AG09309 (cell line): ENCODE results near the gene ABR.
"Not testable (repeated sequence)": the region's sequence is repeated elsewhere in the genome, so short reads cannot be mapped to it uniquely, and the experiment has no call there.

Experiments
- DNase-seq: peaks from one replicate; pipeline ENCODE4 v3.0.0-alpha.2; 2010; ENCODE audit warnings: low read depth
- H3K4me3 ChIP-seq: 2 replicates; pipeline ENCODE4 v1.5.1; 2011; ENCODE audit warnings: mild to moderate bottlenecking, low read depth, low read length, moderate library complexity; ENCODE audit not compliant: control insufficient read depth
- CTCF ChIP-seq: IDR thresholded peaks from 2 replicates; pipeline ENCODE4 v1.5.1; 2011; ENCODE audit warnings: mild to moderate bottlenecking, low read depth, low read length, inconsistent platforms; ENCODE audit not compliant: insufficient read depth, control insufficient read depth; ENCODE audit errors: missing control alignments

ABR gene

DNA sequence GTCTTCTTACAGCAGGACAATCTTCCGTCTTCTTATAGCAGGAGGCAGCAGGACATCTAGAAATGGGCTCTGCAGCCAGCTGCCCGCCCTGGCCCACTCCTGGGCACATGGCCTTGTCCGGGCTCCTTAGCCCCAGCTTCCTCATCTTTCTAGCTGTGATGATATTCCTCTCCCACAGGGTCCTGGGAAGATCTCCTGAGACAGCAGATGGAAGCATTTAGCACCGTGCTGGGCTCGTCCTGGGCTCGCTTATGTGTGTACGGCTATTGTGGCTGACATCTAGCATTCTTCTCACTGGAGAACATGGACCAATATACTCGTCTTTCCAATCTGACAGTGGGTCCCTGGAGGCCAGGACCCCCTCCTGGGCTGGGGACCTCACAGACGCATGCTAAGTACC, 134.3 kb downstream of the ABR start:
- no peak for DNase-seq
- TF ChIP-seq CTCF: no peak
- H3K4me3 ChIP-seq: no peak overlapping the region

DNA sequence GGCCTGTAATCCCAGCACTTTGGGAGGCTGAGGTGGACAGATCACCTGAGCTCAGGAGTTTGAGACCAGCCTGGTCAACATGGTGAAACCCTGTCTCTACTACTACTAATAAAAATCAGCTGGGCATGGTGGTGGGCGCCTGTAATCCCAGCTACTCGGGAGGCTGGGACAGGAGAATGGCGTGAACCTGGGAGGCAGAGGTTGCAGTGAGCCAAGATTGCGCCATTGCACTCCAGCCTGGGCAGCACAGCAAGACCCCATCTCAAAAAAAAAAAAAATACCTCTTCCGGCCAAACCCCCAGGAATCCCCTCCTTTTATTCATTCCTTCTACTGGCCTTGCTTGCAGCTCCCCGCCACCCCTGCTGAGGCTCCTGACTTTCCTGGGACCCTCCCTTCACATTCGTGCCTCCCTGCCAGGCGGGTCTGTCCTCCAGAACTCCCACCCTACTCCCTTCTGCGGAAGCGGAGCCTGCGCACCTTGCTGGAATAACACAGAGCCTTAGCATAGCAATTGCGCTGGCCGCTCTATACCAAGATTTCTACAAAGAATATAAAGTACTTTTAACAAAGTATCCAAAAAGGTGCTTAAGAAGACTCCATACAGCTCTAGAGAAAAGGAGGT, 135.3 kb downstream of the ABR start:
- not testable (repeated sequence) for DNase-seq, H3K4me3 ChIP-seq

DNA sequence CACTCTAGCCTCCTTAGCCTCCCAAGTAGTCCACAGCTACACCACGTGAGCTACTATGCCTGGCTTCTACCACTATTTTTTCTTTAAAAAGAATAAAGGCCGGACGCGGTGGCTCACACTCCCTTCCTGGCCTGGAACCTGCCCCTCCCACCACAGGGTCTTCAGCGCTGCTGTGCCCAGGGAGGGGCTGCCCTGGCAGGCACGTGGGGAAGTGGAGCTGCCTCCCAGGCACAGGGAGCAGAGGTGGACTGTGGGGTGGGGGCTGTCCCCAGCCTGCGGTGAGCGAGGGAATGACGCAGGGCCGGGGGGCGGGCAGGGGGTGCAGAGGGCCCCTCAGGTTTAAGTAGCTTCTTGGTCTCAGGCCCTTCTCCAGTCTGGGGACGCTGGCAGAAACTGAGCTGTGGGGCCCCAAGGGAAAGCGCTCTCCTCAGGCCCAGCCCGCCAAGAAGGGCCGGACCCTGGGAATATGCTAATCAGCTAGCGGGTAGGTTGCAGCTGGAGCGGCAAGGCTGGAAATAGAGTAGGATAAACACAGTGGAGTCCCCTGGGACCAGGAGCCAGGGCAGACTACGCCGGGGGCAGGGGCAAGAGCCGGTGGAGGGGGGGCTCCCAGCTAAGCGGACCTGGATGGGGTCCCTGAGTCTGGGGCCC, 136.1 kb downstream of the ABR start:
- no peak for TF ChIP-seq CTCF
- DNase-seq: no peak
- no peak overlapping the region for H3K4me3 ChIP-seq

GRCh38 chr17:1042486-1042885, 137.3 kb downstream of the ABR start:
- no peak overlapping the region for H3K4me3 ChIP-seq
- no peak for TF ChIP-seq CTCF

DNA sequence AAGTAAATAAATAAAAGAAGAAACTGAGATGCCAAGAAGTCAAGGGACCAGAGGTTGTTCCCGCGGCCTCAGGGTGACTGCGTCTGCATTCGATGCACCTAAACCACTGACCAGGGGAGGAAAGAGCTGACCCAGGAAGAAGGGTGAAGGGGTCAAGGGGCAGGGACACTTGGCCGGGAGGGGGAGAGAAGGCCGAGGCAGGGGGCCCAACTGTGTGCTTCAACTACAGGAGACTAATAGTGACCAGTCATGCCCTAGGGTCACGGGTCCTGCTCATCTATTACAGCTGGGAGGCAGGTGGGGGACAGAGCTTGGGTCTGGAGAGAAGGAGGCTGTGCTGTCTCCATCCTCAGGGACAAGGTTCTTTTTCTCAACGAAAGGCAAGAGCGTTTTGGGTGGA, 138.0 kb downstream of the ABR start:
- TF ChIP-seq CTCF: no peak
- H3K4me3 ChIP-seq: no peak overlapping the region
- no peak for DNase-seq

More at GRCh38 chr17:1042486-1042885, 137.3 kb downstream of the ABR start:
- DNase-seq: no peak

DNA sequence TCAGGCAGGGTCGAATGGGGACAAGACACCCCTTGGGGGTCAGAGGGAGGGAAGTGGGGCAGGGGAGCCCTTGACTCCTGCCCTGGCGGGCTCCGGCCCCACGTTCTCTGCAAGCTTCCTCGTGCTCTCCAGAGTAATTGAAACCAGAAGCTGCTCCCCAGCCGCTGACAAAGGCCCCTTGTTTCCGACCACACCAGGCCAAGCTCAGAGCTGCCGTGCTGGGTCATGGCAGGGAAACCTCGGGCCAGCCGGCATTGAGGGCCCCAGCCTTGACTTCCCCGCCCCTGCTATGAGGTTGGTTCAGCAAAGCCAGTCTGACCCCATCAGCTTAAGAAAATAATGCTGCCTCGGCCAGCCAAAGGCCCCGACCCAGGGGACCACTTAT, 139.6 kb downstream of the ABR start:
- DNase-seq: no peak
- no peak overlapping the region for H3K4me3 ChIP-seq

More for the DNA sequence above, 139.6 kb downstream of the ABR start:
- TF ChIP-seq CTCF: no peak
